Stomach smooth muscle (tissue), 2 donors: ENCODE data around the gene CLEC2A.

Experiments used
- H3K27ac ChIP-seq: one replicate; pipeline ENCODE4 v1.7.0; 2013; ENCODE audit warnings: mild to moderate bottlenecking, low read length, inconsistent platforms
- H3K27me3 ChIP-seq, 2 donors: one replicate each; pipeline ENCODE4 v1.7.0; 2013; ENCODE audit warnings: low read length in 2 of 2; ENCODE audit not compliant: insufficient read depth in 2 of 2, control insufficient read depth in 1 of 2
- H3K36me3 ChIP-seq, 2 donors: one replicate each; pipeline ENCODE4 v1.7.0; 2013; ENCODE audit warnings: low read length in 2 of 2; ENCODE audit not compliant: control insufficient read depth in 2 of 2, insufficient read depth in 2 of 2
- H3K4me1 ChIP-seq: one replicate; pipeline ENCODE4 v1.7.0; 2013; ENCODE audit warnings: low read length; ENCODE audit not compliant: control insufficient read depth, insufficient read depth
- H3K4me3 ChIP-seq, 2 donors: one replicate each; pipeline ENCODE4 v1.7.0; 2013; ENCODE audit warnings: low read length in 2 of 2
- H3K9ac ChIP-seq, 2 donors: one replicate each; pipeline ENCODE4 v1.7.0; 2013; ENCODE audit warnings: low read length in 2 of 2, mild to moderate bottlenecking in 1 of 2
- H3K9me3 ChIP-seq, 2 donors: one replicate each; pipeline ENCODE4 v1.7.0; 2013; ENCODE audit warnings: low read length in 2 of 2; ENCODE audit not compliant: control insufficient read depth in 2 of 2
- donor health status: healthy.
- donor health status: Pancreatic carcinoma.

CLEC2A gene

GRCh38 chr12:9910716-9911421 is 21.3 kb downstream of the CLEC2A start:
- H3K4me3 ChIP-seq: peak overlapping the region in 1 of 2 donors; percentile 12
- H3K27me3 ChIP-seq: no peaks in the 10 kb centered on the region
- no peaks in the 10 kb centered on the region for H3K36me3 ChIP-seq
- H3K9ac ChIP-seq: no peak overlapping the region
- H3K4me1 ChIP-seq: no peaks in the 10 kb centered on the region
- no peak overlapping the region for H3K27ac ChIP-seq
- H3K9me3 ChIP-seq: peaks cover 10 to 11% of the 10 kb centered on the region in 2 donors

GRCh38 chr12:9909724-9910123 is 22.4 kb downstream of the CLEC2A start:
- H3K9ac ChIP-seq: no peak overlapping the region
- no peak overlapping the region for H3K4me3 ChIP-seq
- no peaks in the 10 kb centered on the region for H3K27me3 ChIP-seq
- H3K36me3 ChIP-seq: no peaks in the 10 kb centered on the region
- H3K4me1 ChIP-seq: no peaks in the 10 kb centered on the region
- H3K9me3 ChIP-seq: peaks cover 10 to 11% of the 10 kb centered on the region in 2 donors
- H3K27ac ChIP-seq: no peak overlapping the region

GRCh38 chr12:9908350-9908749 is 23.8 kb downstream of the CLEC2A start:
- Histone ChIP-seq H3K4me1 (no peaks in the 10 kb centered on the region), H3K9me3 (peaks cover 10 to 11% of the 10 kb centered on the region in 2 donors), H3K4me3 (no peak overlapping the region), H3K36me3 (no peaks in the 10 kb centered on the region), H3K9ac (no peak overlapping the region), H3K27me3 (no peaks in the 10 kb centered on the region), H3K27ac (no peak overlapping the region)

GRCh38 chr12:9907769-9908168 is 24.4 kb downstream of the CLEC2A start:
- no peak overlapping the region for H3K4me3 ChIP-seq
- H3K9me3 ChIP-seq: peaks cover 10 to 11% of the 10 kb centered on the region in 2 donors
- H3K36me3 ChIP-seq: no peaks in the 10 kb centered on the region
- no peak overlapping the region for H3K9ac ChIP-seq
- H3K27ac ChIP-seq: no peak overlapping the region
- no peaks in the 10 kb centered on the region for H3K27me3 ChIP-seq
- H3K4me1 ChIP-seq: no peaks in the 10 kb centered on the region

GRCh38 chr12:9906873-9907272 is 25.3 kb downstream of the CLEC2A start:
- Histone ChIP-seq H3K27me3 (no peaks in the 10 kb centered on the region), H3K9me3 (peaks cover 14 to 15% of the 10 kb centered on the region in 2 donors), H3K4me3 (no peak overlapping the region), H3K27ac (no peak overlapping the region), H3K36me3 (no peaks in the 10 kb centered on the region), H3K4me1 (no peaks in the 10 kb centered on the region), H3K9ac (no peak overlapping the region)

GRCh38 chr12:9902539-9903228 is 29.5 kb downstream of the CLEC2A start:
- H3K4me1 ChIP-seq: no peaks in the 10 kb centered on the region
- no peak overlapping the region for H3K4me3 ChIP-seq
- no peak overlapping the region for H3K27ac ChIP-seq
- no peaks in the 10 kb centered on the region for H3K27me3 ChIP-seq
- H3K36me3 ChIP-seq: no peaks in the 10 kb centered on the region
- H3K9ac ChIP-seq: no peak overlapping the region
- H3K9me3 ChIP-seq: peaks cover 3 to 5% of the 10 kb centered on the region in 2 donors

- Histone ChIP-seq H3K27me3 (no peaks in the 10 kb centered on the region), H3K9me3 (peaks cover 3 to 5% of the 10 kb centered on the region in 2 donors), H3K9ac (no peak overlapping the region), H3K4me3 (no peak overlapping the region), H3K4me1 (no peaks in the 10 kb centered on the region), H3K27ac (no peak overlapping the region), H3K36me3 (no peaks in the 10 kb centered on the region)
Measured at GRCh38 chr12:9900930-9901329, 31.2 kb downstream of the CLEC2A start.

GRCh38 chr12:9899209-9899608 is 33.0 kb downstream of the CLEC2A start:
- no peak overlapping the region for H3K4me3 ChIP-seq
- H3K9me3 ChIP-seq: peaks cover 3 to 5% of the 10 kb centered on the region in 2 donors
- no peak overlapping the region for H3K9ac ChIP-seq
- no peaks in the 10 kb centered on the region for H3K4me1 ChIP-seq
- no peaks in the 10 kb centered on the region for H3K36me3 ChIP-seq
- no peak overlapping the region for H3K27ac ChIP-seq
- no peaks in the 10 kb centered on the region for H3K27me3 ChIP-seq

GRCh38 chr12:9897535-9897934 is 34.6 kb downstream of the CLEC2A start:
- Histone ChIP-seq H3K9ac (no peak overlapping the region), H3K27ac (no peak overlapping the region), H3K4me3 (no peak overlapping the region), H3K9me3 (peaks cover under 1 to 5% of the 10 kb centered on the region in 2 donors), H3K27me3 (no peaks in the 10 kb centered on the region), H3K4me1 (no peaks in the 10 kb centered on the region), H3K36me3 (no peaks in the 10 kb centered on the region)

- H3K9ac ChIP-seq: no peak overlapping the region
- no peaks in the 10 kb centered on the region for H3K4me1 ChIP-seq
- no peaks in the 10 kb centered on the region for H3K27me3 ChIP-seq
Measured at GRCh38 chr12:9895215-9895971, 36.8 kb downstream of the CLEC2A start.

More at GRCh38 chr12:9895215-9895971, 36.8 kb downstream of the CLEC2A start:
- Histone ChIP-seq H3K36me3 (no peaks in the 10 kb centered on the region), H3K9me3 (no peaks in the 10 kb centered on the region), H3K4me3 (no peak overlapping the region), H3K27ac (no peak overlapping the region)
